GM21360 (cell line): ENCODE results near the gene CGNL1.

Source experiments
- ATAC-seq: cut with Tn5 transposase; IDR thresholded peaks from one replicate; pipeline ENCODE4 v1.9.1; 2021; ENCODE audit warnings: mild to moderate bottlenecking, moderate library complexity; ENCODE audit not compliant: unreplicated experiment

The CGNL1 gene

GRCh38 chr15:57353317-57353804, 22.9 kb upstream of the CGNL1 start:
- no peak for ATAC-seq

GRCh38 chr15:57354436-57355123, 21.7 kb upstream of the CGNL1 start:
- ATAC-seq, result no peak

- ATAC-seq, result no peak
Measured at GRCh38 chr15:57355259-57355658, 21.0 kb upstream of the CGNL1 start.

- no peak for ATAC-seq
Measured at GRCh38 chr15:57356178-57356577, 20.1 kb upstream of the CGNL1 start.

GRCh38 chr15:57356636-57357035, 19.7 kb upstream of the CGNL1 start:
- ATAC-seq, result no peak

- no peak for ATAC-seq
Measured at GRCh38 chr15:57357799-57358198, 18.5 kb upstream of the CGNL1 start.

- no peak for ATAC-seq
Measured at GRCh38 chr15:57358571-57358970, 17.7 kb upstream of the CGNL1 start.

- no peak for ATAC-seq
Measured at GRCh38 chr15:57363661-57364060, 12.6 kb upstream of the CGNL1 start.

- ATAC-seq, result no peak
Measured at GRCh38 chr15:57364282-57365007, 11.9 kb upstream of the CGNL1 start.

- no peak for ATAC-seq
Measured at GRCh38 chr15:57367556-57367955, 8.7 kb upstream of the CGNL1 start.

- ATAC-seq, result no peak
Measured at GRCh38 chr15:57370929-57371328, 5.4 kb upstream of the CGNL1 start.

- ATAC-seq, result no peak
Measured at GRCh38 chr15:57373251-57373881, 2.9 kb upstream of the CGNL1 start.

GRCh38 chr15:57373882-57374276, 2.4 kb upstream of the CGNL1 start:
- ATAC-seq, result no peak

- ATAC-seq, result no peak
Measured at GRCh38 chr15:57376696-57377477, 582 bp downstream of the CGNL1 start.

GRCh38 chr15:57377478-57377847, 1.2 kb downstream of the CGNL1 start:
- no peak for ATAC-seq

GRCh38 chr15:57379487-57379886, 3.2 kb downstream of the CGNL1 start:
- no peak for ATAC-seq

GRCh38 chr15:57380854-57381253, 4.5 kb downstream of the CGNL1 start:
- ATAC-seq, result no peak

GRCh38 chr15:57382215-57382614, 5.9 kb downstream of the CGNL1 start:
- ATAC-seq, result no peak

GRCh38 chr15:57382969-57383368, 6.7 kb downstream of the CGNL1 start:
- ATAC-seq, result no peak

GRCh38 chr15:57384024-57384423, 7.7 kb downstream of the CGNL1 start:
- ATAC-seq, result no peak

- ATAC-seq, result no peak
Measured at GRCh38 chr15:57384816-57385215, 8.5 kb downstream of the CGNL1 start.
